SK-N-SH (cell line): ENCODE measurements around the gene DYNAP. TPM values are rescaled to one million over a fixed set of nuclear protein-coding genes. Genes with fewer than 3 reads are reported as not detected.

Experiments used
- CTCF ChIA-PET: fragments of 300-600, 350-600 bp; formaldehyde crosslinking; extraction: SDS; loops from one replicate; lab custom pipeline; 2021; lab: Yijun Ruan, JAX
- POLR2A ChIA-PET: fragments of 350-600 bp; sonication (Branson Sonifier 250); formaldehyde crosslinking; extraction: SDS; loops from one replicate; lab custom pipeline; 2020; ENCODE audit warnings: antibody characterized with exemption, inconsistent platforms; lab: Yijun Ruan, JAX
- DNase-seq: peaks from one replicate; pipeline ENCODE4 v3.0.0; 2012
- H2AFZ ChIP-seq: fragments of 200-600 bp; sonication (generic); 2 replicates; pipeline ENCODE4 v1.8.1; 2016; ENCODE audit warnings: antibody characterized with exemption, mild to moderate bottlenecking, low read depth
- H3F3A ChIP-seq: fragments of 200-600 bp; sonication (generic); replicated peaks from 2 replicates; pipeline ENCODE3; 2016; ENCODE audit warnings: antibody characterized with exemption, mild to moderate bottlenecking; ENCODE audit not compliant: insufficient read depth
- H3K27ac ChIP-seq, 2 experiments: fragments of 200-500 bp in 1 of 2; fragments of 200-600 bp in 1 of 2; sonication (Bioruptor generic) in 1 of 2; sonication (generic), shearing (Covaris generic) in 1 of 2; 2 replicates each; pipeline versions ENCODE4 v1.5.1 to v1.6.1; 2014 to 2016; ENCODE audit warnings: low read depth in 2 of 2, inconsistent platforms in 1 of 2, low read length in 1 of 2, mild to moderate bottlenecking in 1 of 2, mixed read lengths in 1 of 2
- H3K27me3 ChIP-seq: fragments of 200-600 bp; sonication (generic), shearing (Covaris generic); 2 replicates; pipeline ENCODE4 v1.6.1; 2016; ENCODE audit warnings: mixed run types; ENCODE audit not compliant: insufficient read depth
- H3K36me3 ChIP-seq, 2 experiments: fragments of 200-500 bp in 1 of 2; fragments of 200-600 bp in 1 of 2; sonication (Bioruptor generic) in 1 of 2; sonication (generic) in 1 of 2; replicated peaks in 1 of 2; 2 replicates each; pipeline versions ENCODE3 to v1.5.1; 2014 to 2016; ENCODE audit warnings: low read length in 1 of 2, mild to moderate bottlenecking in 1 of 2; ENCODE audit not compliant: insufficient read depth in 2 of 2, control insufficient read depth in 1 of 2
- H3K4me1 ChIP-seq, 2 experiments: fragments of 200-500 bp in 1 of 2; fragments of 200-600 bp in 1 of 2; sonication (Bioruptor generic) in 1 of 2; sonication (generic), shearing (Covaris generic) in 1 of 2; 2 replicates each; pipeline versions ENCODE4 v1.5.1 to v1.6.1; 2014 to 2016; ENCODE audit warnings: low read depth in 1 of 2, low read length in 1 of 2, mixed run types in 1 of 2; ENCODE audit not compliant: insufficient read depth in 2 of 2, control insufficient read depth in 1 of 2
- H3K4me2 ChIP-seq: fragments of 200-600 bp; sonication (generic), shearing (Covaris generic); 2 replicates; pipeline ENCODE4 v1.6.1; 2017; ENCODE audit warnings: mixed run types
- H3K4me3 ChIP-seq, 2 experiments: fragments of 200-500 bp in 1 of 2; fragments of 200-600 bp in 1 of 2; sonication (Bioruptor generic) in 1 of 2; sonication (generic), shearing (Covaris generic) in 1 of 2; 2 replicates each; pipeline versions ENCODE4 v1.5.1 to v1.8.1; 2014 to 2016; ENCODE audit warnings: low read depth in 2 of 2, inconsistent platforms in 1 of 2, low read length in 1 of 2, mild to moderate bottlenecking in 1 of 2, mixed read lengths in 1 of 2, moderate library complexity in 1 of 2
- H3K79me2 ChIP-seq: fragments of 200-600 bp; sonication (generic); 2 replicates; pipeline ENCODE4 v1.8.1; 2017; ENCODE audit warnings: mild to moderate bottlenecking; ENCODE audit not compliant: insufficient read depth
- H3K9ac ChIP-seq: fragments of 200-600 bp; sonication (generic); 2 replicates; pipeline ENCODE4 v1.6.1; 2017; ENCODE audit warnings: mixed run types
- H3K9me2 ChIP-seq: fragments of 200-600 bp; sonication (generic); 2 replicates; pipeline ENCODE4 v1.6.1; 2017; ENCODE audit warnings: mixed run types
- H3K9me3 ChIP-seq: fragments of 200-600 bp; sonication (generic); 2 replicates; pipeline ENCODE4 v1.6.1; 2017; ENCODE audit warnings: mixed run types, mild to moderate bottlenecking, moderate library complexity
- H4K20me1 ChIP-seq: fragments of 200-600 bp; sonication (generic); 2 replicates; pipeline ENCODE4 v1.6.1; 2017; ENCODE audit warnings: mild to moderate bottlenecking, mixed run types; ENCODE audit not compliant: insufficient read depth
- CHD2 ChIP-seq: fragments of 150-350 bp; IDR thresholded peaks from 2 replicates; pipeline ENCODE4 v1.6.1; 2018; ENCODE audit warnings: low read length; ENCODE audit not compliant: partially characterized antibody
- CTCF ChIP-seq: fragments of 200-600 bp; sonication (generic); IDR thresholded peaks from 2 replicates; pipeline ENCODE4 v1.6.1; 2017; ENCODE audit warnings: antibody characterized with exemption, mild to moderate bottlenecking, moderate library complexity
- ELF1 ChIP-seq: IDR thresholded peaks from 2 replicates; pipeline ENCODE4 v1.4.0; 2012
- EP300 ChIP-seq, 2 experiments: IDR thresholded peaks; 2 replicates each; pipeline versions ENCODE4 v1.4.0 to v1.6.1; 2012; ENCODE audit warnings: borderline replicate concordance in 1 of 2, low read depth in 1 of 2, low read length in 1 of 2
- FOSL2 ChIP-seq: IDR thresholded peaks from 2 replicates; pipeline ENCODE4 v1.4.0; 2012; ENCODE audit warnings: low read depth, mild to moderate bottlenecking, moderate library complexity, borderline replicate concordance
- FOXJ3 ChIP-seq: sonication (generic); formaldehyde crosslinking; IDR thresholded peaks from 2 replicates; pipeline ENCODE4 v1.5.1; 2020; ENCODE audit warnings: mild to moderate bottlenecking, missing genetic modification reagents
- FOXM1 ChIP-seq: IDR thresholded peaks from 2 replicates; pipeline ENCODE4 v1.4.0; 2012; ENCODE audit warnings: low read depth, mild to moderate bottlenecking
- GABPA ChIP-seq: IDR thresholded peaks from 2 replicates; pipeline ENCODE4 v1.4.0; 2012; ENCODE audit warnings: low read depth, mild to moderate bottlenecking
- GATA2 ChIP-seq: sonication (generic); formaldehyde crosslinking; IDR thresholded peaks from 2 replicates; pipeline ENCODE4 v1.5.0; 2020; ENCODE audit warnings: mild to moderate bottlenecking, missing genetic modification reagents
- MAX ChIP-seq: IDR thresholded peaks from 2 replicates; pipeline ENCODE4 v1.4.0; 2012; ENCODE audit warnings: low read depth
- MEF2A ChIP-seq: IDR thresholded peaks from 2 replicates; pipeline ENCODE4 v1.4.0; 2012; ENCODE audit warnings: low read depth, borderline replicate concordance
- PBX3 ChIP-seq: IDR thresholded peaks from 2 replicates; pipeline ENCODE4; 2012
- RCOR1 ChIP-seq: fragments of 150-350 bp; IDR thresholded peaks from 2 replicates; pipeline ENCODE4 v1.6.1; 2017; ENCODE audit warnings: antibody characterized with exemption, low read length
- RXRA ChIP-seq: IDR thresholded peaks from 2 replicates; pipeline ENCODE4 v1.4.0; 2012; ENCODE audit warnings: low read depth, mild to moderate bottlenecking, borderline replicate concordance
- TCF12 ChIP-seq: IDR thresholded peaks from 2 replicates; pipeline ENCODE4 v1.4.0; 2012
- TEAD4 ChIP-seq: IDR thresholded peaks from 2 replicates; pipeline ENCODE4 v1.4.0; 2012; ENCODE audit warnings: mild to moderate bottlenecking, borderline replicate concordance; ENCODE audit not compliant: insufficient read depth
- USF1 ChIP-seq: IDR thresholded peaks from 2 replicates; pipeline ENCODE4 v1.4.0; 2012; ENCODE audit warnings: low read depth, borderline replicate concordance
- USF2 ChIP-seq: fragments of 150-350 bp; IDR thresholded peaks from 2 replicates; pipeline ENCODE4 v1.6.1; 2017; ENCODE audit warnings: antibody characterized with exemption, low read length, low read depth, borderline replicate concordance
- ZBTB33 ChIP-seq: IDR thresholded peaks from 2 replicates; pipeline ENCODE4 v1.4.0; 2012; ENCODE audit warnings: low read depth, borderline replicate concordance
- WGBS: methylation state at CpG from one replicate; pipeline ENCODE4 v1.1.6; 2017; ENCODE audit warnings: low lambda C conversion rate; 5-methylcytosine and 5-hydroxymethylcytosine counted together
- polyA plus RNA-seq, 3 experiments: library from polyadenylated mRNA; depleted of rRNA; stranded (reverse); fragments of >200 nt; gene quantifications; 2 replicates each; pipeline ENCODE4 v1.2.3, GENCODE V29; 2012

DYNAP gene
- polyA plus RNA-seq, 1 of the 3 experiments (the other 2 are of a cell fraction): not detected

GRCh38 chr18:54606835-54607212, 15.8 kb downstream of the DYNAP start (continued):
- TF ChIP-seq EP300 (IDR thresholded peaks at IDR 0.05; ENCODE audit: borderline replicate concordance in 1 of 2, low read depth in 1 of 2, low read length in 1 of 2): no peak

GRCh38 chr18:54607213-54608027, 16.4 kb downstream of the DYNAP start:
- TF ChIP-seq RCOR1 (no peak), FOSL2 (no peak), USF2 (no peak), ELF1 (no peak), GABPA (no peak), GATA2 (CRISPR knock-in tag) (no peak), MEF2A (no peak), TEAD4 (no peak), FOXJ3 (CRISPR knock-in tag) (no peak), TCF12 (no peak), FOXM1 (no peak), RXRA (no peak), PBX3 (no peak), CHD2 (no peak), ZBTB33 (no peak), MAX (no peak), USF1 (no peak), CTCF (no peak)
- no peaks in the 10 kb centered on the region for H3K4me1 ChIP-seq
- H3K36me3 ChIP-seq: no peaks in the 10 kb centered on the region
- no peaks in the 10 kb centered on the region for H3K27me3 ChIP-seq
- H4K20me1 ChIP-seq: no peaks in the 10 kb centered on the region
- no peaks in the 10 kb centered on the region for H3F3A ChIP-seq
- no peak for DNase-seq
- H2AFZ ChIP-seq: 0 out of 2 replicates have a peak overlapping the region, but pooled peaks have one; percentile 0
- POLR2A ChIA-PET: no interaction called here
- no peak overlapping the region for H3K9ac ChIP-seq
- 74% methylated on average over 11 of the region's 11 CpGs for WGBS
- no peaks in the 10 kb centered on the region for H3K79me2 ChIP-seq
- H3K4me2 ChIP-seq: no peak overlapping the region
- H3K9me3 ChIP-seq: no peaks in the 10 kb centered on the region
- no peak overlapping the region for H3K27ac ChIP-seq
- H3K9me2 ChIP-seq: no peaks in the 10 kb centered on the region
- no peak overlapping the region for H3K4me3 ChIP-seq
- CTCF ChIA-PET: no interaction called here
